ENCODE results near the gene GIT2.

GIT2 gene

DNA sequence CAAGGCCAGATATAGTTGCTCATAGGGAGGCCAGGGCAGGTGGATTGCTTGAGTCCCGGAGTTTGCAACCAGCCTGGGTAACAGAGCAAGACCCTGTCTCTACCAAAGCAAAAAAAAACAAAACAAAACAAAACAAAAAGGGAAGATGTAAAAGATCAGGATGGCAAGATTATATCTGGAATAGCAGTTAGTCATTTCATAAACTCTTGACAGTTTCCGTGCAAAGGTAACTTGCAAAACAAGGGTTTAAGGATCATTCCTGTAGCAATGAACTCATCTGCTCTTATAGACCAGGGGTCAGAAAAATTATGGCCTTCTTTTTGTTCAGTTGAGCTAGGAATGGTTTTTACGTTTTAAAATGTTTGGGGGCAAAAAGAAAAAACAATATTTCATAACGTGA is 29.6 kb downstream of the GIT2 start:
- no peak for DNase-seq (ENCODE audit: low read depth)
- TF ChIP-seq, protein P1, sequence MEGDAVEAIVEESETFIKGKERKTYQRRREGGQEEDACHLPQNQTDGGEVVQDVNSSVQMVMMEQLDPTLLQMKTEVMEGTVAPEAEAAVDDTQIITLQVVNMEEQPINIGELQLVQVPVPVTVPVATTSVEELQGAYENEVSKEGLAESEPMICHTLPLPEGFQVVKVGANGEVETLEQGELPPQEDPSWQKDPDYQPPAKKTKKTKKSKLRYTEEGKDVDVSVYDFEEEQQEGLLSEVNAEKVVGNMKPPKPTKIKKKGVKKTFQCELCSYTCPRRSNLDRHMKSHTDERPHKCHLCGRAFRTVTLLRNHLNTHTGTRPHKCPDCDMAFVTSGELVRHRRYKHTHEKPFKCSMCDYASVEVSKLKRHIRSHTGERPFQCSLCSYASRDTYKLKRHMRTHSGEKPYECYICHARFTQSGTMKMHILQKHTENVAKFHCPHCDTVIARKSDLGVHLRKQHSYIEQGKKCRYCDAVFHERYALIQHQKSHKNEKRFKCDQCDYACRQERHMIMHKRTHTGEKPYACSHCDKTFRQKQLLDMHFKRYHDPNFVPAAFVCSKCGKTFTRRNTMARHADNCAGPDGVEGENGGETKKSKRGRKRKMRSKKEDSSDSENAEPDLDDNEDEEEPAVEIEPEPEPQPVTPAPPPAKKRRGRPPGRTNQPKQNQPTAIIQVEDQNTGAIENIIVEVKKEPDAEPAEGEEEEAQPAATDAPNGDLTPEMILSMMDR (IDR thresholded peaks at IDR 0.05; ENCODE audit: low read length, missing control alignments), result no peak

DNA sequence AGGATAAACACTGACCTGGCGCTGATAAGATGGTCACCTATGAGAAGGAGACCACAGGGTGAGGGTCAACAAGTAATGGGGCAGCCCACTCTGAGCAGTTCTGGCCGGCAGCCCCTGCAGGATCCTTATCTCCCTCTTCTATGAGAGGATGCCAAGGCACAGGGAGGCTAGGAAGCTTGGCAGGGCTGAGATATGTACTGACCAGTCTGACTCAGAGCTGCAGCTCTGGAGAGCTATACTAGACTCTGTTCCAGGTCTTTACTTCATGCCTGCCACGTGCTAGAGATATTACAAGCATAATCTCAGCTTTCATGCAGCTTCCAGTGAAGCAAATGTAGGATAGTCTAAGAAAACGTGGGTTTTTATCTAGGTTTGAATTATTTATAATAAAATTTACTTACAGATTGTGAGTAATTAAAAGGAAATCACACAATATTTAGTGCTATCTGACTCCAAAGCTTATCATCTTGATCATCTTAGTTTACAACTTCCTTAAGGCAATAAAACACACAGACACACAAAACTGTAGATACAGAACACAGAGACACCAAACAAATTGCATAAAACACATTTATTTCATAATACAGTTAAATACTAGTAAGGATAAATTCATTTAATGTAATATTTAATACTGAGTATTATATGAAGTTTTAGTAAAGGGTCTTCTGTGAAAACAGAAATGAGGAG is 32.3 kb downstream of the GIT2 start:
- no peak overlapping the region for H3K4me3 ChIP-seq (replicated peaks; ENCODE audit: low read depth, low read length)
- peak; percentile 77 for DNase-seq (ENCODE audit: low read depth)
- TF ChIP-seq, protein P1 (IDR thresholded peaks at IDR 0.05; ENCODE audit: low read length, missing control alignments), result no peak

More for the DNA sequence above, 29.6 kb downstream of the GIT2 start:
- H3K4me3 ChIP-seq (replicated peaks; ENCODE audit: low read depth, low read length), result no peak overlapping the region

DNA sequence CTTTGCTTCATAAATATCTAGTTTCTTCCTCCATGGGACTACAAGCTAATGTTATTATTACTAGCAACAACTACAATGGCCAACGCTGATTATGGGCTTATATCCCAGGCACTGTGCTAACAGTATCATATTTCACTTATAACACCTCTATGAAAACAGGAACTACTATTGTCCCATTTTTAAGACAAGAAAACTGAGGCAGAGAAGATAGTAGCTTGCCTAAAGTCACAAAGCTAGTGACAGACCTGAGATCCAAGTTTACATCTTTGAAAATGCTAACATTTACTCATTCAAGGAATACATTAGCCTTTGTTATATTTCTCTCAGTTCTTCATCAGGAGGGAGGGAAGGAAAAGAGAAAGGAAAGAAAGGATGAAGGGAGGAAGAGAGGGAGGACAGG is 32.8 kb downstream of the GIT2 start:
- no peak overlapping the region for H3K4me3 ChIP-seq (replicated peaks; ENCODE audit: low read depth, low read length)
- TF ChIP-seq, protein P1 (IDR thresholded peaks at IDR 0.05; ENCODE audit: low read length, missing control alignments), result no peak
- DNase-seq (ENCODE audit: low read depth), result no peak

DNA sequence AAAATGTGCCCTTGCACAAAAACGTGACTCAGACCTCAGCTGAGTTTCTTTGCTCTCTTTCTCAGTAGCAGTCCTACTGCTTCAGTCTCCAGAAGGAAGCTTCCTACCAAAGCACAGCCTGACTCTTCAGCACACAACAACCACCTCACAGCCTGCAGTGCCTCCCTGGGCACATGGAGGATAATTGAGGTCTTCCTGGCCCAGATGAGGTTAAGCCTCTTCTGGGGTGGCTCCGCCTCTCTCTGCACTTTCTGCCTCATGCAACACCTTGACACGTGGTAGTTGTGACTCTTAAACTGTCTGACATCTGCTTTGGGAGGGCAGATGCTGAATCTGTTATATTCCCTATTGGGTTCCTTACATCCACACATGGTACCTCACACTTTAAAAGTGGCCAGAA is 33.8 kb downstream of the GIT2 start:
- TF ChIP-seq, protein P1 (IDR thresholded peaks at IDR 0.05; ENCODE audit: low read length, missing control alignments), result no peak
- H3K4me3 ChIP-seq (replicated peaks; ENCODE audit: low read depth, low read length), result no peak overlapping the region
- DNase-seq (ENCODE audit: low read depth), result no peak

DNA sequence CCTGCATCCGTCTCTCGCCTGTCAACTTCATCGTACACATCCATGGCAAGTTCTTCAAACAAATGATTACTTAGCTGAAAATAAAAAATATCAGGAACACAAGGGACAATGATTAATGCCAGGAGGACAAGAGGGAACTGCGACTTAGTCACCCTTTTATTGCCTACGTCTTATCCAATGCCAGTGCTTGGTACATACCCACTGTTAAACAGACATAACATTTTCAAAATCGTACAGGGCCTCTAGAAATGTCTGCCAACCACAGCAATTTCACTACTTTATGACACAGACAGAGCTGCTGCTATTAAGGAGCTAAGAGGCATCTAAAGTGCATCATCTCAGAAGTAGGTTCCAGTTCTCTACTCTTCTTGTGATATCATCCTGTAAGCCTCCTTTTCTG is 34.6 kb downstream of the GIT2 start:
- no peak overlapping the region for H3K4me3 ChIP-seq (replicated peaks; ENCODE audit: low read depth, low read length)
- no peak for DNase-seq (ENCODE audit: low read depth)
- TF ChIP-seq, protein P1 (IDR thresholded peaks at IDR 0.05; ENCODE audit: low read length, missing control alignments), result no peak

DNA sequence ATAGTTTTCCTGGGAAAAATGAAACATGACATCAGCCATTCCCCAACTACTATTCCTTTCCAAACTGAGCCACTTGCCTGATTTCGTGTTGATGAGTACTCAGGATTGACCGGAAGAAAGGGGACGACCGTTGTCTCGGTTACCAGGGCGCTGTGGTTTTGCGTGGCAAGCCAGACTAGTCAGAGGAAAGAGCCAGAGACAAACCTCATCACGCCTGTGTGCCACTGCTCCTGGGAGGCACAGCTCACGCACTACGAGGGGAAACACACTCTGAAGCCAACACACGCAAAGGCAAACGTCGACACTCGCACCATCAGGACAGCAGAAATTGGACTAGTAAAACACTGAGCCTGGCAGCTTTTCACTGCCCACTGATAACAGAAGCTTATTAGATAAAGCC is 35.0 kb downstream of the GIT2 start:
- TF ChIP-seq, protein P1 (IDR thresholded peaks at IDR 0.05; ENCODE audit: low read length, missing control alignments), result no peak
- H3K4me3 ChIP-seq (replicated peaks; ENCODE audit: low read depth, low read length), result no peak overlapping the region
- DNase-seq (ENCODE audit: low read depth), result no peak

Data from fibroblast of pulmonary artery (primary cell).